GM12801 (cell line): ENCODE measurements around the gene ZNF536.

ENCODE experiments used
- CTCF ChIP-seq: IDR thresholded peaks from one replicate; pipeline ENCODE4 v1.5.1; 2011; ENCODE audit warnings: control low read depth; ENCODE audit not compliant: insufficient read length; ENCODE audit errors: extremely low read depth

ZNF536 gene

GRCh38 chr19:30416375-30416774 is 44.2 kb downstream of the ZNF536 start:
- TF ChIP-seq CTCF, result no peak

- TF ChIP-seq CTCF, result no peak
Measured at GRCh38 chr19:30419568-30420180, 47.5 kb downstream of the ZNF536 start.

- TF ChIP-seq CTCF, result no peak
Measured at GRCh38 chr19:30420316-30420715, 48.1 kb downstream of the ZNF536 start.

- no peak for TF ChIP-seq CTCF
Measured at GRCh38 chr19:30420881-30421280, 48.7 kb downstream of the ZNF536 start.

GRCh38 chr19:30421571-30421970 is 49.4 kb downstream of the ZNF536 start:
- TF ChIP-seq CTCF, result no peak

- no peak for TF ChIP-seq CTCF
Measured at GRCh38 chr19:30423481-30423880, 51.3 kb downstream of the ZNF536 start.

GRCh38 chr19:30425885-30426838 is 54.0 kb downstream of the ZNF536 start:
- TF ChIP-seq CTCF, result no peak
